OCI-LY3 (cell line): ENCODE results near the gene TMA16.
A peak's percentile ranks its signal among the peaks of the same experiment; 100 is the strongest.

Experiments
- H2AFZ ChIP-seq: fragments of 200-600, 300-600 bp; shearing (Covaris generic); 2 replicates; pipeline ENCODE4 v1.6.0; 2014; ENCODE audit warnings: antibody characterized with exemption, low read depth, low read length
- H3K27ac ChIP-seq: fragments of 200-600, 300-600 bp; sonication (generic); 2 replicates; pipeline ENCODE4 v1.5.1; 2014; ENCODE audit warnings: mild to moderate bottlenecking, low read length, moderate library complexity, mixed read lengths
- H3K27me3 ChIP-seq: fragments of 200-600, 300-600 bp; sonication (generic); 2 replicates; pipeline ENCODE4 v1.6.1; 2014; ENCODE audit warnings: low read depth, low read length, mixed read lengths
- H3K36me3 ChIP-seq: fragments of 200-600, 300-600 bp; sonication (generic); replicated peaks from 2 replicates; pipeline ENCODE3; 2014; ENCODE audit warnings: low read depth, low read length, mixed read lengths
- H3K4me1 ChIP-seq: fragments of 300-600, 200-600 bp; sonication (generic); 2 replicates; pipeline ENCODE4 v1.6.1; 2014; ENCODE audit warnings: low read length, mixed read lengths
- H3K4me2 ChIP-seq: fragments of 200-600, 300-600 bp; sonication (generic); 2 replicates; pipeline ENCODE4 v1.6.1; 2014; ENCODE audit warnings: low read length, mixed read lengths
- H3K4me3 ChIP-seq: fragments of 300-600, 200-600 bp; sonication (generic); 2 replicates; pipeline ENCODE4 v1.5.1; 2014; ENCODE audit warnings: antibody characterized with exemption, mild to moderate bottlenecking, low read length, moderate library complexity
- H3K79me2 ChIP-seq: fragments of 300-600, 200-600 bp; shearing (Covaris generic); 2 replicates; pipeline ENCODE4 v1.6.1; 2014; ENCODE audit warnings: mild to moderate bottlenecking, low read length, mixed read lengths
- H3K9ac ChIP-seq: fragments of 300-600, 200-600 bp; shearing (Covaris generic); 2 replicates; pipeline ENCODE4 v1.6.0; 2014; ENCODE audit warnings: mild to moderate bottlenecking, low read length, moderate library complexity
- H3K9me3 ChIP-seq: fragments of 200-600, 300-600 bp; shearing (Covaris generic); 2 replicates; pipeline ENCODE4 v1.6.1; 2014; ENCODE audit warnings: low read length, mixed read lengths; ENCODE audit not compliant: insufficient read depth
- H4K20me1 ChIP-seq: fragments of 200-600, 300-600 bp; sonication (generic); 2 replicates; pipeline ENCODE4 v1.6.1; 2016; ENCODE audit warnings: low read length, mixed read lengths; ENCODE audit not compliant: insufficient read depth
- EZH2phosphoT487 ChIP-seq: fragments of 200-600 bp; shearing (Covaris generic); IDR thresholded peaks from 2 replicates; pipeline ENCODE4 v1.6.1; 2018; ENCODE audit warnings: antibody characterized with exemption, mixed run types, low read depth
- TF ChIP-seq, protein P1 (sequence below): fragments of 200-600, 300-600 bp; sonication (generic); IDR thresholded peaks from 2 replicates; pipeline ENCODE4 v1.5.1; 2014; ENCODE audit warnings: antibody characterized with exemption, low read length, low read depth

The TMA16 gene

DNA sequence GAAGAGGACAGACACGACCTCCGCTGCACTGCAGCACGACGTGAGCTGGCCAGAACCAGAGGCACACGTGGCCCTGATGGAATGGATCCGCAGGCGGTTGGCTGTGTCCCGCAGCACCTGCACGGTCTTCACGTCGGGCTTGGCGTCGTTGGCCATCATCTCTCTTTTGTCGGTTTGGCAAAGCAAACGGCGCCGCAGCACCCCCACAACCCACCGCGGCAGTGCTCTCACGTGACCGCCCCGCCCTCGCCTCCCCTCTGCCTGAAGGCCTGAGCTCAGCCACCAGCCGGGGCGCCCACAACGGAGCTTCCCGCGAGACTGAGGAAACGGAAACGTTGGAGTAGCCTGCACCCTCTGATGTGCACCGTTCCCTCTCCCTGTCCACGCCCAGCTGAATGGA lies 20.9 kb upstream of the TMA16 start, which contains the start of gene TKTL2:
TKTL2 (minus strand) TSS at position 179 of the 400 bp plus-strand sequence; CDS start at position 159, 20 bp downstream.
- Histone ChIP-seq H3K4me3 (no peak within 1 kb of the TSS), H3K9ac (no peak within 1 kb of the TSS), H3K9me3 (no peaks in the 10 kb centered on the region), H4K20me1 (no peaks in the 10 kb centered on the region), H3K4me2 (no peak within 1 kb of the TSS; the same call in 1 of the 2 replicates), H2AFZ (no peak within 1 kb of the TSS), H3K27ac (no peak within 1 kb of the TSS), H3K36me3 (no peaks in the 10 kb centered on the region), H3K79me2 (no peaks in the 10 kb centered on the region), H3K4me1 (peaks cover 7% of the 10 kb centered on the region), H3K27me3 (no peaks in the 10 kb centered on the region)
- TF ChIP-seq, protein P1, sequence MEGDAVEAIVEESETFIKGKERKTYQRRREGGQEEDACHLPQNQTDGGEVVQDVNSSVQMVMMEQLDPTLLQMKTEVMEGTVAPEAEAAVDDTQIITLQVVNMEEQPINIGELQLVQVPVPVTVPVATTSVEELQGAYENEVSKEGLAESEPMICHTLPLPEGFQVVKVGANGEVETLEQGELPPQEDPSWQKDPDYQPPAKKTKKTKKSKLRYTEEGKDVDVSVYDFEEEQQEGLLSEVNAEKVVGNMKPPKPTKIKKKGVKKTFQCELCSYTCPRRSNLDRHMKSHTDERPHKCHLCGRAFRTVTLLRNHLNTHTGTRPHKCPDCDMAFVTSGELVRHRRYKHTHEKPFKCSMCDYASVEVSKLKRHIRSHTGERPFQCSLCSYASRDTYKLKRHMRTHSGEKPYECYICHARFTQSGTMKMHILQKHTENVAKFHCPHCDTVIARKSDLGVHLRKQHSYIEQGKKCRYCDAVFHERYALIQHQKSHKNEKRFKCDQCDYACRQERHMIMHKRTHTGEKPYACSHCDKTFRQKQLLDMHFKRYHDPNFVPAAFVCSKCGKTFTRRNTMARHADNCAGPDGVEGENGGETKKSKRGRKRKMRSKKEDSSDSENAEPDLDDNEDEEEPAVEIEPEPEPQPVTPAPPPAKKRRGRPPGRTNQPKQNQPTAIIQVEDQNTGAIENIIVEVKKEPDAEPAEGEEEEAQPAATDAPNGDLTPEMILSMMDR = no peak
- no peak for TF ChIP-seq EZH2phosphoT487

DNA sequence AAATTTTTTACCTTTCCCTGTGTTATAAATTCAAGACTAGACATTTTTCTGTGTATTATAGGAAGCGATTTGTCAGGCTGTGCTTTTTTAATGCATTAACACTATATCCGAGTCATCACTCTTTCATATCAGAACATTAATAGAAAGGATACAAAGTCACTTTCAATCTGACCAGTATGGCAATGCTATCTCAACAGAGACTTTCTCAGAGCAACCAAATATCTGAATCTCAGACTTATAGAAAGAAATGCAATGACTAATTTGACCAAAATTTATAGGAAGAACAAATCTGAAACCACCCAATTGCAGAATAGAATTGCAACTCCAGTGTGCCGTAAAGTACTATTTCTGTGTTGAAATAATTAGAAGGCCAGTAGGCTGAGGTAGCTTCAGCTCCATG lies 20.5 kb upstream of the TMA16 start:
- H4K20me1 ChIP-seq = no peaks in the 10 kb centered on the region
- H3K36me3 ChIP-seq = no peaks in the 10 kb centered on the region
- TF ChIP-seq, protein P1 = no peak
- TF ChIP-seq EZH2phosphoT487 = no peak
- no peaks in the 10 kb centered on the region for H3K9me3 ChIP-seq
- H3K9ac ChIP-seq = no peak overlapping the region
- H2AFZ ChIP-seq = no peak overlapping the region
- H3K27me3 ChIP-seq = no peaks in the 10 kb centered on the region
- H3K79me2 ChIP-seq = no peaks in the 10 kb centered on the region
- no peak overlapping the region for H3K27ac ChIP-seq
- no peak overlapping the region; the same call in 1 of the 2 replicates for H3K4me2 ChIP-seq
- no peak overlapping the region for H3K4me3 ChIP-seq
- peaks cover 7% of the 10 kb centered on the region for H3K4me1 ChIP-seq

DNA sequence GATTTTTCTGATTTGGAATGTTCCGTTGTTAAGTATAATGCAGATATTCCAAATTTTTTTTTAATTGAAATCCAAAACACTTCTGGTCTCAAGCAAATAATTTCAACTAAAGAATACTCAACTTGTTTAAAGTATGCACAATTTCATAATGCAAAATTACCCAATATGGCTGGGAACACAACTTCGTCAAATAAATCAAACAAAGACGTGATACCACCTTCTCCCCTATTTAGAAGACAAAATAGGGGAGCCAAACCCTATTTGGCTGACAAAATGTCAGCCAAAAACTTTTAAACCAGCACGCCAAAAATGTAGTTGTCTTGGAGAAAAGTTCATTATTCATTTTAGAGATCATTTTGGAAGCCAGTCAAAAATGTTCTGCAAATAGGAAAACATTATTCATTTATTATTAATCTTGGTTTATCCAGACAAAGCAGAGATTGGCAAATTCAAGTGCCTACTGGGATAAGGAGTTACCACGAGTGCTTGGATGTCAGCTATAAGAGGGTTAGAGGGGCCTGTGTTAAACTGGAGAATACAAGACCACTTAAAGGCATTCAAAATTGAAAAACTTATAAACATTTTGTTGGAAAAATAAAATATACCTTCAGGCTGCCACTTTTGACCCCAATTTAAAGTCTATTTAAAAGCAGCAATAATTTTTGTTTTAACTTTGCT lies 17.6 kb upstream of the TMA16 start:
- no peaks in the 10 kb centered on the region for H3K36me3 ChIP-seq
- no peak overlapping the region for H3K27ac ChIP-seq
- no peaks in the 10 kb centered on the region for H4K20me1 ChIP-seq
- no peak overlapping the region for H3K4me3 ChIP-seq
- no peaks in the 10 kb centered on the region for H3K9me3 ChIP-seq
- H3K4me1 ChIP-seq = peaks cover 14% of the 10 kb centered on the region
- H3K4me2 ChIP-seq = no peak overlapping the region
- TF ChIP-seq, protein P1 = no peak
- TF ChIP-seq EZH2phosphoT487 = no peak
- H3K9ac ChIP-seq = no peak overlapping the region
- H3K27me3 ChIP-seq = no peaks in the 10 kb centered on the region
- H3K79me2 ChIP-seq = no peaks in the 10 kb centered on the region
- no peak overlapping the region for H2AFZ ChIP-seq

DNA sequence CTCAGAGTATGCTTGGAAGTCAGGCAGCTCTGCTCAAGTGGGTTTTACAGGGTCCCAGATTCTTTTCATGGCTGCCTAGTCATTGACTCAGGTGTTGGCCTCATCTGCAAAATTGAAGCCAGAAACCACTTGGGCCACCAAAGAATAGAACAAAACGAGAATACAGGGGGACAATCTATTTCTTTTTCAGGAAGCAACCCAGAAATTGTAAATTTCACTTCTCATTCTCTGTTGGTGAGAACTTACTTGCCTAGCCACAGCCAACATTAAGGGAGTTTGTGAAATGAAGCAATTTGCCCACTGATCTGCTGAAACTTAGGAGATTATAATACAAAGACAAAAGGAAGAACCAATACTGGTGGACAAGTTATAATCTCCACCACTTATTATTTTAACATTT lies 12.3 kb upstream of the TMA16 start:
- Histone ChIP-seq H3K27me3 (no peaks in the 10 kb centered on the region), H3K36me3 (no peaks in the 10 kb centered on the region), H2AFZ (no peak overlapping the region), H3K79me2 (no peaks in the 10 kb centered on the region), H3K4me1 (peaks cover 49% of the 10 kb centered on the region), H3K4me2 (peak overlapping the region; percentile 57), H3K27ac (peak overlapping the region; percentile 46), H3K9me3 (no peaks in the 10 kb centered on the region), H4K20me1 (no peaks in the 10 kb centered on the region), H3K4me3 (peak overlapping the region; percentile 6), H3K9ac (peak overlapping the region; percentile 9; the same call in 1 of the 2 replicates)
- TF ChIP-seq EZH2phosphoT487 = no peak
- TF ChIP-seq, protein P1 = no peak
